Naive B cell (primary cell): Measurements from ENCODE around the gene ATP9B. TPM values are rescaled to one million over a fixed set of nuclear protein-coding genes. Genes with fewer than 3 reads are reported as not detected.
"Not testable (repeated sequence)": the region's sequence is repeated elsewhere in the genome, so short reads cannot be mapped to it uniquely, and the experiment has no call there.

Experiments used
- ATAC-seq, 2 donors: fragments of 150-1000 bp; cut with Tn5 transposase; 2 replicates each; pipeline ENCODE4 v1.10.0; 2021; ENCODE audit warnings: low read depth in 2 of 2, mild to moderate bottlenecking in 2 of 2, moderate library complexity in 2 of 2
- DNase-seq: peaks from one replicate; pipeline ENCODE4 v3.0.0; 2022
- H3K27ac Mint-ChIP-seq, 6 donors: one replicate each; pipeline ENCODE4 v1.8.0; 2020 to 2022; ENCODE audit warnings: mild to moderate bottlenecking in 6 of 6, mixed read lengths in 6 of 6, moderate library complexity in 5 of 6, inconsistent platforms in 2 of 6
- H3K27me3 Mint-ChIP-seq, 3 donors: one replicate each; pipeline ENCODE4 v1.8.0; 2021 to 2022; ENCODE audit warnings: mixed read lengths in 3 of 3, mild to moderate bottlenecking in 1 of 3
- H3K36me3 Mint-ChIP-seq, 2 donors: one replicate each; pipeline ENCODE4 v1.8.0; 2020 to 2022; ENCODE audit warnings: mixed read lengths in 2 of 2, inconsistent platforms in 1 of 2, mild to moderate bottlenecking in 1 of 2
- H3K4me1 Mint-ChIP-seq, 3 donors: one replicate each; pipeline ENCODE4 v1.8.0; 2020 to 2022; ENCODE audit warnings: mixed read lengths in 3 of 3, inconsistent platforms in 1 of 3, mild to moderate bottlenecking in 1 of 3, moderate library complexity in 1 of 3
- H3K4me3 Mint-ChIP-seq, 8 donors: one replicate each; pipeline ENCODE4 v1.8.0; 2020 to 2022; ENCODE audit warnings: mild to moderate bottlenecking in 8 of 8, mixed read lengths in 8 of 8, moderate library complexity in 8 of 8, inconsistent platforms in 2 of 8
- H3K9me3 Mint-ChIP-seq, 7 donors: one replicate each; pipeline ENCODE4 v1.8.0; 2020 to 2022; ENCODE audit warnings: mixed read lengths in 7 of 7, mild to moderate bottlenecking in 5 of 7, inconsistent platforms in 2 of 7, moderate library complexity in 1 of 7
- polyA plus RNA-seq, 6 donors: library from polyadenylated mRNA; unstranded; fragments of 300-500 nt; fragmentation: Illumina TruSeq; gene quantifications; one replicate each; pipeline ENCODE4 v1.2.3, GENCODE V29; 2021; ENCODE audit warnings: low read depth in 6 of 6

Gene ATP9B
- polyA plus RNA-seq, 6 donors from 2014 or later: 14.7 to 27.6 (median 16.3) TPM

DNA sequence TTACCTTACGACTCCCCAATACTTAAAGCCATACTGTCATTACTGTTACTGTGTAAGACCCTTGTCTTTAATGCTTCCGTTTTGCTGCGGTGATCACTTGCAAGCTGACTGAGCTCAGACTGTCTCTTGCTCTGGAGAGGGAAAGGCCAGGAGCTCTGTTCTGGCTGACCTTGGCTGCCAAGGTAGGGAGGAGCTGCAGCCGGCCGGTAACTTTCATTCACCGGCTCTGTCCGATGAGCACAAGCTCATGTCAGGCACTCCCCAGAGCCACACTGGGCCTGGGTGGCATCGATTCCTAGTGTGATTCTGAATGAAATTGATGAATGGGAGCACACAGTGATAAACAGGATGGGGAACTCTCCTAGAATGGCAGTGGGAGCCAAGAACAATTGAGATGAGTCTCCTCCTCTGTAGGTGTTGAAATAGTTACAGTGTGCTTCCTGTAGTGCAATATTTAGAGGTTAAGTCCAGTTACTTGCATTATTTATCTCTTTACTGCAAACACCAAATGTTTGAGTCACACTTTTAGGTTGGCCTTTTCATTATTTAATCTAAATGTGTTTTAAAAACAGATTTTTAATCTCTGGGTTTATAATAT, 100.9 kb downstream of the ATP9B start:
- ATAC-seq: no peak
- H3K27ac Mint-ChIP-seq: peak overlapping the region in 3 of 6 donors; percentile 5 to 53 (median 52)
- no peaks in the 10 kb centered on the region for H3K27me3 Mint-ChIP-seq
- H3K4me3 Mint-ChIP-seq: no peak overlapping the region
- peaks cover 0 to 3% (median 0%) of the 10 kb centered on the region in 7 donors for H3K9me3 Mint-ChIP-seq
- H3K36me3 Mint-ChIP-seq: peaks cover 20 to 25% of the 10 kb centered on the region in 2 donors
- H3K4me1 Mint-ChIP-seq: peaks cover 8 to 18% (median 10%) of the 10 kb centered on the region in 3 donors
- no peak for DNase-seq

DNA sequence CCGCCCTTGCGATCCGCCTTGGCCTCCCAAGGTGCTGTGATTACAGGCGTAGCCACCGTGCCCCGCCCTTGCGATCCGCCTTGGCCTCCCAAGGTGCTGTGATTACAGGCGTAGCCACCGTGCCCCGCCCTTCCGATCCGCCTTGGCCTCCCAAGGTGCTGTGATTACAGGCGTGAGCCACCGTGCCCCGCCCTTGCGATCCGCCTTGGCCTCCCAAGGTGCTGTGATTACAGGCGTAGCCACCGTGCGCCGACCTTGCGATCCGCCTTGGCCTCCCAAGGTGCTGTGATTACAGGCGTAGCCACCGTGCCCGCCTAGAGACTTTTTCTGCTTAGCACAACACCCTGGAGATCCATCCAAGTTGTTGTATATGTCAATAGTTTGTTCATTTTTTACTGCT, 103.1 kb downstream of the ATP9B start:
- H3K4me3 Mint-ChIP-seq, H3K27me3 Mint-ChIP-seq, ATAC-seq, H3K27ac Mint-ChIP-seq, DNase-seq, H3K9me3 Mint-ChIP-seq: not testable (repeated sequence)
- Mint-ChIP-seq H3K36me3 (peaks cover 14 to 23% of the 10 kb centered on the region in 2 donors), H3K4me1 (peaks cover 8 to 18% (median 10%) of the 10 kb centered on the region in 3 donors)

DNA sequence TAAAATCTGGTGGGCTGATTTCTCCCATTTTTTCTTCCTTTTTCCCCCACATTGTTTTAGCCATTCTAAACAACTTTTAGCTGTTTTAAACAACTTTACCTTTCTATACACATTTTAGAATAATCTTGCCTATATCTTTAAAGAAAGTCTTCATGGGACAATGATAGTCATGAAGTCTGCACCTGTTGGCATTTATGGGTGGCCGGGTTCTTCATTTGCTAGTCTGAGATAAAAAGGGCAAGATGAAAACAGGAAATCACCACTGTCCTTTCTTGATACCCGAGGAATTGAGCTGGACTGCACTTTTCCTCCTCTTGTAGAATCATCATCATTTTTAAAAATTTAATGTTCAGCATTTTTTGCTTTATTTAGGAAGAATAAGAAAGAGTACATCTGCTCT, 104.5 kb downstream of the ATP9B start:
- Mint-ChIP-seq H3K4me1 (peaks cover 10 to 18% (median 10%) of the 10 kb centered on the region in 3 donors), H3K9me3 (peaks cover 0 to 3% (median 0%) of the 10 kb centered on the region in 7 donors), H3K36me3 (peaks cover 23% of the 10 kb centered on the region in 2 donors), H3K27ac (peak overlapping the region in 3 of 6 donors; percentile 1 to 47 (median 22)), H3K27me3 (no peaks in the 10 kb centered on the region), H3K4me3 (no peak overlapping the region)
- ATAC-seq (no peak), DNase-seq (no peak)

DNA sequence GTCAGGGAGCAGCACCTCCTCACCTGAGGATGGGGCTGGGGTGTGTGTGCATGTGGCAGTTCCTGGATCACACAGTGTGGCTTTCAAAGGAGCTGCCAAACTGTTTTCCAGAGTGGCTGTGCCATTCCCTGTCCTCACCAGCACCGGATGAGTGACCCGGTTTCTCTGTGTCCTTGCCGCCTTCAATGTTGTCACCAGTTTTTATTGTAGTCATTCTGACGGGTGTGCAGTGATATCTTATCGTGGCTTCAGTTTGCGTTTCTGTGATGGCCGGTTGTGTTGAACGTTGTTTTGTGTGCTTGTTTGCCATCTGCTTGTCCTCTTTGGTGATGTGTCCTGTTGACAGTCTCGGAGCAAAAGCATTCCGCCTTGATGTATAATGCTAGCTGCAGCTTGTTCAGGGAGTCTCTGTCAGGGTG, 108.9 kb downstream of the ATP9B start:
- DNase-seq: no peak
- H3K36me3 Mint-ChIP-seq: peaks cover 18 to 30% of the 10 kb centered on the region in 2 donors
- peak overlapping the region in 1 of 6 donors; percentile 48 for H3K27ac Mint-ChIP-seq
- H3K4me3 Mint-ChIP-seq: no peak overlapping the region
- H3K4me1 Mint-ChIP-seq: peaks cover 10 to 17% (median 15%) of the 10 kb centered on the region in 3 donors
- H3K9me3 Mint-ChIP-seq: no peaks in the 10 kb centered on the region
- no peak for ATAC-seq
- H3K27me3 Mint-ChIP-seq: no peaks in the 10 kb centered on the region

DNA sequence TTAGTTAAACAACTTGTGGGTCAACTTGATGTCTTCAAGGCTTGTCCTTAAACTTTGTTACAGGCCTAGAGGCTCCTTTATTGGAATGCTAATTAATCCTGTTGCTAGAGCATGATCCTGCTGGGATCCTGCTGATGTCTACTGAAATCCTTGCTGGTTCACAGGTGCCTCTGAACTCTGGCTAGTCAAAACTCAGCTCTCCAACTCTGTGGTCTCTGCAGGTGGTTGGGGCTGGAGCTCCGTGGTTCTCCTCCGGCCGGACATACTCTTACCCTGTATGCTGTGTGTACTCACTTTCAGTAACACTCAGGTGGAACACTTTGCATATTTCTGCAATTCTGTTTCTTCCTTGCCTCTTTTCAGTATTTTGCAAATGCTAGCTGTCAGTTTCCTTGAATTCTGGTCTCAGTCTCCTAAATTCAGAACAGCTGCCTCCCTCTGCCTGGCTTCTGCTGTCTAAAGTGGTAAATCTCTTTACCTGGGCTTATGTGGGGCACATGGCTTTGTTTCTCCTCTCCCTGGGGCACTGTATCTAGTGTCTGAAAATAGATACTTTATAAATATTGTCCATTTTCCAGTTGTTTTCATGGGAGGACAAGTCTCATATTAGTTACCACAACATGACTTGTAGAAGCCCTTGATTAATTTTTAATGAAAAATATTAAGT, 113.0 kb downstream of the ATP9B start:
- H3K4me1 Mint-ChIP-seq: peaks cover 3 to 7% (median 3%) of the 10 kb centered on the region in 3 donors
- DNase-seq (no peak), ATAC-seq (no peak)
- no peak overlapping the region for H3K4me3 Mint-ChIP-seq
- H3K9me3 Mint-ChIP-seq: no peaks in the 10 kb centered on the region
- H3K36me3 Mint-ChIP-seq: peaks cover 12 to 23% of the 10 kb centered on the region in 2 donors
- peak overlapping the region in 2 of 6 donors; percentile 57 to 93 for H3K27ac Mint-ChIP-seq
- no peaks in the 10 kb centered on the region for H3K27me3 Mint-ChIP-seq

DNA sequence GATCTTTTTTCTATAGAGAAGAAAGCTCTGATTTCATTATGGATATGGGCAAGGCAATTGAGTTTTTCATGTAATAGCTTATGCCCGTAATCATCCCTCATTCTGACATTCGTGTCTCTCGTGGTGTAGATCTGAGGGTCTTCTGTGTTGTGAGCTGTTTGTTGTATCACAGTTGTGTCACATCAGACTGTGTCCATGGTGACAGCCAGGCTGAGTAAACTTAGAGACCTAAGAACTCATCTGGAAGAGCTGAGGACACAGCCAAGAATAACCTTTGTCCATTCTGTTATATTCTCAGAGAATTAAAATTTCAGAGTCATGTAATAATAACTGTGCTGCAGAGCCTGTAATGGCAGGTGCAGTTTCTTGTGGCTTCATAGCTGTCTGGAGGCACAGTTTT, 116.5 kb downstream of the ATP9B start:
- H3K4me1 Mint-ChIP-seq: peaks cover 0 to 7% (median 3%) of the 10 kb centered on the region in 3 donors
- H3K36me3 Mint-ChIP-seq: peaks cover 0 to 20% of the 10 kb centered on the region in 2 donors
- DNase-seq (no peak), ATAC-seq (no peak)
- no peaks in the 10 kb centered on the region for H3K9me3 Mint-ChIP-seq
- H3K27ac Mint-ChIP-seq: no peak overlapping the region
- no peak overlapping the region for H3K4me3 Mint-ChIP-seq
- no peaks in the 10 kb centered on the region for H3K27me3 Mint-ChIP-seq

DNA sequence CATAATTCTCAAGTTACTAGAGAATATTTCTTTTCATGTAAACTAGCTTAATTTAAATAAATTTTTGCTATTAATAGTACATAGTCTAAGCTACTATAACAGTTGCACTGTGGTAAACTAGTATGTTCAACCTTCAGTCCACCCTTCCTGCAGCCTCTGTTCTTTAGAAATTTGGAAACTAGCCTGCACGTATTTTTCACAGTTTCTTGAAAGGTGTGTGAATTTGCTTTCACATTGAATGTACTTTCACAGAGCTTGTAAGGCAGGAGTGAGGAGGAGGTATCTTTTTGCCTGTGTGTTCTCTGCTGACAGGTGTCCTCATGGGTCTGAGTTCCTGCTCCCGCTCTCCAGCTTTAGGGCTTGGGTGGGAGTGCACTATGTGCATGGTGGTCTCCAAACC, 117.5 kb downstream of the ATP9B start:
- ATAC-seq (no peak), DNase-seq (no peak)
- Mint-ChIP-seq H3K36me3 (peaks cover 0 to 25% of the 10 kb centered on the region in 2 donors), H3K27me3 (no peaks in the 10 kb centered on the region), H3K4me3 (no peak overlapping the region), H3K27ac (no peak overlapping the region), H3K4me1 (peaks cover 0 to 1% (median 0%) of the 10 kb centered on the region in 3 donors), H3K9me3 (no peaks in the 10 kb centered on the region)

DNA sequence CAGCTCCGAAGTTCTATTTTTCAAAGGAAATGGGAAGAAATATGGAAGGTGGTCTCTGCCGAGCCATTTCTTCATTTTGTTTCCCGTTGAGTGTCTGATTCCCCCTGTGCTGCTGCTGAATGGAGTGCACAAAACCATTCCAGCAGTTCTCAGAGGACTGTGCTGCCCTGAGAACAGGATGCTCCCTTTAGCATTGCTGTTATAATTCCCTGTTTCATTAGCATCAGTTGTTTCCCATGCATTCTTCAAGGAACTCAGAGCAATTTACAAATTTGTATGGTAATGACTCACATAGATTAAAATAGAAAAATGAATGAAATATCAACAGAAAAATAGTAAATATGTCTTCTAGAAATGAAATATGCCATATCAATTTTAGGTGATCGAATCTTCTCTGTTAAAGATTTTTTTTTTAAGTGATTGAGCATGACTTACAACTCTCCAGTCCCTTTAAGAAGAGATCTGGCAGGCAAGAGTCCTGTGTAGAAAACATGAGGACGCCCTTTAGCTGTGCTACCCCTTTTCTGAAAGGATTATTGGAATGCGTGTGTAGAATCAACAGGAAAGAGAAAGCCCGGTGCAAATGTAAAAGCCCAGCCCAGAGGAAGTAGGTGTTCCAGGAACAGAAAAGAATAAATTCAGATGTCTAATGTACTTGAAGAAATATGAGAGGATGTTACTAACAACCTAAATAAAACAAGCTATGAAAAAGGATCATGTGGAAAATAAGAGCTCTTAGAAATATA, 118.5 kb downstream of the ATP9B start:
- H3K27ac Mint-ChIP-seq: peak overlapping the region in 1 of 6 donors; percentile 39
- no peaks in the 10 kb centered on the region for H3K4me1 Mint-ChIP-seq
- ATAC-seq: no peak
- H3K27me3 Mint-ChIP-seq: no peaks in the 10 kb centered on the region
- H3K9me3 Mint-ChIP-seq: no peaks in the 10 kb centered on the region
- peaks cover 0 to 27% of the 10 kb centered on the region in 2 donors for H3K36me3 Mint-ChIP-seq
- no peak for DNase-seq
- H3K4me3 Mint-ChIP-seq: no peak overlapping the region

DNA sequence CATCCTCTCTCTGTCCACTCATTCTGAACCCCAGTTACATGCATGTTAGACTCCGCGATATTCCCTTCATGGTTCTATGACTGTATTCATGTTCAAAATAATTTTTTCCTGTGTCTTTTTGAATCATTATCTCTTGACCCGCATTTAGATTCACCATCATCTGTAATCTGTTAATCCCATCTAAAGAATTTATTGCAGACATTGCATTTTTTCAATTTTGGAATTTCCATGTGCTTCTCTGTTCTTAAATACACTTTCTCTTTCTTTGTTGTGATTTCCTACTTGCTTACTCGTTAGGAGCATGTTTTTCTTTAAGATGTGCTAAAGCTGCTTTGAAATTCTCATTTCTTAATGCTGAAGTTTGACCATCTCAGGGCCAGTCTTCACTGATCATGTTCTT, 122.2 kb downstream of the ATP9B start:
- no peak for DNase-seq

GRCh38 chr18:79191956-79192355, 122.8 kb downstream of the ATP9B start:
- ATAC-seq: no peak
- H3K9me3 Mint-ChIP-seq: no peaks in the 10 kb centered on the region
- peak overlapping the region in 1 of 6 donors; percentile 52 for H3K27ac Mint-ChIP-seq
- no peak for DNase-seq
- no peaks in the 10 kb centered on the region for H3K4me1 Mint-ChIP-seq
- no peaks in the 10 kb centered on the region for H3K27me3 Mint-ChIP-seq
- H3K4me3 Mint-ChIP-seq: no peak overlapping the region
- peaks cover 0 to 19% of the 10 kb centered on the region in 2 donors for H3K36me3 Mint-ChIP-seq

More for the DNA sequence above, 122.2 kb downstream of the ATP9B start:
- no peaks in the 10 kb centered on the region for H3K4me1 Mint-ChIP-seq
- H3K9me3 Mint-ChIP-seq: no peaks in the 10 kb centered on the region
- H3K27ac Mint-ChIP-seq: no peak overlapping the region
- ATAC-seq: no peak
- no peak overlapping the region for H3K4me3 Mint-ChIP-seq
- no peaks in the 10 kb centered on the region for H3K27me3 Mint-ChIP-seq
- peaks cover 0 to 21% of the 10 kb centered on the region in 2 donors for H3K36me3 Mint-ChIP-seq

DNA sequence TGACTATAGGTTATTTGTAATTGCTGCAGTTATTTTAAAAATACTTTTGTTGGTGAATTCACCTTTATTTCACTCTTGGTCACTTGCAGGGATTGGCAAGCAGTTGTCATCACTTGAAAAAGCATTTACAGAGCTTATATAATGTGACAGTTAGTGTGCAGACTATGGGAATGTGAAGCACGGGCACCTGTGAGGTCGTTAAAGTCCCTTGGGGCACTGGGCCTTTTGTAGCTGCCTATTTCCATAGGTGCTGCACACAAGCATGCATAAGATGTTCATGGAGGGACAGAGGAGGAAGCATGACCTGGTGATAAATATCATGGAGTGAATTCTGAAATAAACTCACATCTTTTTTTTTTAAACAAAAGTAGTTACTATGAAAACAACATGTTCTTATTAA, 124.6 kb downstream of the ATP9B start:
- no peaks in the 10 kb centered on the region for H3K27me3 Mint-ChIP-seq
- no peaks in the 10 kb centered on the region for H3K4me1 Mint-ChIP-seq
- no peak for DNase-seq
- H3K4me3 Mint-ChIP-seq: no peak overlapping the region
- no peak for ATAC-seq
- H3K9me3 Mint-ChIP-seq: no peaks in the 10 kb centered on the region
- H3K36me3 Mint-ChIP-seq: peaks cover 6 to 16% of the 10 kb centered on the region in 2 donors
- H3K27ac Mint-ChIP-seq: no peak overlapping the region

DNA sequence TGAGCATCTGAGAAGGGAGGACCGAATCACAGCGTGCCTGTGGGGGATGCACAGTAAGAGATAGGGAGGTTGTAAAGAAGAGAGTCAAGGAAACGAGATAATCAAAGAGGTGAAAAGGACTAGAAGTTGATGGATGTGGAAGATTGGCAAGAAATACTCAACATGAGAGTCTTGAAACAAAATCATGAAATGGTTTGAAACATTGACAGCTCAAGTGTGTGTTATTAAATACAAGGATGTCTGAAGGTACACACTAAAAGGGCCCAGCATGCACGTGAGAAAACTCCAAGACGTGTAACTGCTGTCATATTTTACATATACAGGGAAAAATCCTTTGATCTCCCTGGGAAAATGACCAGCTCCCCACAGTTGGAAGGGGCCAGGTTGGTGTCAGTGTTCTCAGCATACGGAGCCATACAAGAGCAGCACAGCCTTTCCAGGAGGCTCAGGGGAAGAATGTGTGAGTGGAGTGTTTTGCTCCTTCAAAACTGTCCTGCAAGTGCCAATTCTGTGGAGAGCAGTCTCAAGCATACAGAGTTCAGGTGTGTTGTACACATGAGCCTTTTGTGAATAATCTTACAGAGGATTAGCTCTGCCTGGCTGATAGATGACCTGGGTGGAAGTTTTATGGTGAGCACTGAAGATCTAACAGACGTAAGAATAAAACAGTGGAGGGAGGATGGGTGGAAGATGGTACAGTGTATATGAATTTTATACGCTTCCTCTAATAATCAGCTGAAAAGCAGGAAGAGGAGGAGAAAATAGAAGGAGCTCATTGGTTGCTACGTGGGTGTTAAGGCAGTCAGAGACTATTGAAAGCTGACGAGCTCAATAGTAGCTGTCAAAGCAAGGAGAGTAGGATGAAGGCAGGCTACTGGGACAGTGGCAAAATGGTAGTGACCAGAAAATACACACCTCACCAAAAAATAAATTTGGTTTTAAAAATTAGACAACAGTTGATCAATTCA, 126.8 kb downstream of the ATP9B start:
- H3K4me1 Mint-ChIP-seq: peaks cover 0 to 5% (median 2%) of the 10 kb centered on the region in 3 donors
- no peak overlapping the region for H3K4me3 Mint-ChIP-seq
- no peak for ATAC-seq
- DNase-seq: no peak
- H3K27ac Mint-ChIP-seq: no peak overlapping the region
- no peaks in the 10 kb centered on the region for H3K27me3 Mint-ChIP-seq
- H3K9me3 Mint-ChIP-seq: no peaks in the 10 kb centered on the region
- peaks cover 6 to 12% of the 10 kb centered on the region in 2 donors for H3K36me3 Mint-ChIP-seq

GRCh38 chr18:79197531-79197930, 128.3 kb downstream of the ATP9B start:
- ATAC-seq (no peak), DNase-seq (no peak)
- Mint-ChIP-seq H3K27ac (peak overlapping the region in 1 of 6 donors; percentile 80), H3K4me1 (peaks cover 0 to 5% (median 2%) of the 10 kb centered on the region in 3 donors), H3K4me3 (no peak overlapping the region), H3K27me3 (no peaks in the 10 kb centered on the region), H3K9me3 (no peaks in the 10 kb centered on the region), H3K36me3 (peaks cover 4 to 6% of the 10 kb centered on the region in 2 donors)
